HEK293 (cell line): Measurements from ENCODE around the gene P2RX2.

Experiments
- CTCF ChIA-PET: fragments of 350-600 bp; formaldehyde crosslinking; extraction: SDS; loops from one replicate; lab custom pipeline; 2021; ENCODE audit warnings: antibody characterized with exemption; lab: Yijun Ruan, JAX
- POLR2A ChIA-PET: fragments of 300-600 bp; formaldehyde crosslinking; extraction: SDS; loops from one replicate; lab custom pipeline; 2020; ENCODE audit warnings: antibody characterized with exemption, inconsistent platforms; lab: Yijun Ruan, JAX
- H3K27ac ChIP-seq: fragments of 200-500 bp; sonication (Bioruptor generic); 2 replicates; pipeline ENCODE4 v1.5.1; 2014; ENCODE audit warnings: low read depth, low read length, control low read depth, inconsistent platforms; ENCODE audit errors: extremely low read depth
- H3K36me3 ChIP-seq, 2 experiments: fragments of 200-500 bp in 1 of 2; sonication (Bioruptor generic) in 1 of 2; 1 replicate in 1 of 2; 2 replicates in 1 of 2; pipeline ENCODE4 v1.5.1; 2014 to 2017; ENCODE audit warnings: inconsistent platforms in 2 of 2, low read length in 2 of 2; ENCODE audit not compliant: control insufficient read depth in 2 of 2, insufficient read depth in 1 of 2
- H3K4me1 ChIP-seq: fragments of 200-500 bp; sonication (Bioruptor generic); 2 replicates; pipeline ENCODE4 v1.5.1; 2014; ENCODE audit warnings: mild to moderate bottlenecking, low read length, inconsistent platforms; ENCODE audit not compliant: control insufficient read depth, insufficient read depth
- H3K4me3 ChIP-seq: 2 replicates; pipeline ENCODE4 v1.5.1; 2011; ENCODE audit warnings: low read depth, mild to moderate bottlenecking, control low read depth, low read length, moderate library complexity
- H3K9me3 ChIP-seq: fragments of 200-500 bp; sonication (Bioruptor generic); 2 replicates; pipeline ENCODE4 v1.5.1; 2014; ENCODE audit warnings: low read depth, low read length, inconsistent platforms; ENCODE audit not compliant: control insufficient read depth, insufficient read depth
- ZNF155 ChIP-seq: fragments of 450-650 bp; formaldehyde crosslinking; IDR thresholded peaks from 2 replicates; pipeline ENCODE4 v1.5.1; 2016; ENCODE audit warnings: missing biosample characterization, missing genetic modification characterization
- ZNF24 ChIP-seq: fragments of 450-650 bp; formaldehyde crosslinking; IDR thresholded peaks from 2 replicates; pipeline ENCODE4 v1.5.1; 2016; ENCODE audit warnings: missing biosample characterization, missing genetic modification characterization
- ZNF274 ChIP-seq, 2 experiments: fragments of 200-500 bp in 1 of 2; fragments of 450-650 bp in 1 of 2; sonication (Bioruptor generic) in 1 of 2; formaldehyde crosslinking in 1 of 2; IDR thresholded peaks; 2 replicates each; pipeline versions ENCODE4 v1.5.1 to v1.6.1; 2014 to 2016; ENCODE audit warnings: borderline replicate concordance in 1 of 2, inconsistent platforms in 1 of 2, low read length in 1 of 2, missing biosample characterization in 1 of 2, missing genetic modification characterization in 1 of 2
- ZNF335 ChIP-seq: fragments of 450-650 bp; formaldehyde crosslinking; conservative IDR thresholded peaks from 2 replicates; pipeline ENCODE4 v1.5.1; 2016; ENCODE audit warnings: missing biosample characterization, missing genetic modification characterization
- ZNF404 ChIP-seq: fragments of 450-650 bp; formaldehyde crosslinking; IDR thresholded peaks from 2 replicates; pipeline ENCODE4 v1.5.1; 2017; ENCODE audit warnings: missing biosample characterization, missing genetic modification characterization
- ZNF501 ChIP-seq: fragments of 450-650 bp; formaldehyde crosslinking; IDR thresholded peaks from 2 replicates; pipeline ENCODE4 v1.5.1; 2016; ENCODE audit warnings: missing biosample characterization, missing genetic modification characterization
- ZNF521 ChIP-seq: fragments of 450-650 bp; formaldehyde crosslinking; IDR thresholded peaks from 2 replicates; pipeline ENCODE4 v1.5.1; 2017; ENCODE audit warnings: missing biosample characterization, mild to moderate bottlenecking, missing genetic modification characterization
- ZNF548 ChIP-seq: fragments of 450-650 bp; formaldehyde crosslinking; IDR thresholded peaks from 2 replicates; pipeline ENCODE4 v1.5.1; 2016; ENCODE audit warnings: missing biosample characterization, missing genetic modification characterization
- ZNF558 ChIP-seq: fragments of 450-650 bp; formaldehyde crosslinking; IDR thresholded peaks from 2 replicates; pipeline ENCODE4 v1.5.1; 2016; ENCODE audit warnings: missing biosample characterization, missing genetic modification characterization
- ZNF654 ChIP-seq: fragments of 450-650 bp; formaldehyde crosslinking; IDR thresholded peaks from 2 replicates; pipeline ENCODE4 v1.5.1; 2016; ENCODE audit warnings: low read depth, missing biosample characterization, missing genetic modification characterization
- ZNF701 ChIP-seq: fragments of 450-650 bp; formaldehyde crosslinking; IDR thresholded peaks from 2 replicates; pipeline ENCODE4 v1.5.1; 2016; ENCODE audit warnings: missing biosample characterization, missing genetic modification characterization
- ZNF707 ChIP-seq: fragments of 450-650 bp; formaldehyde crosslinking; IDR thresholded peaks from 2 replicates; pipeline ENCODE4 v1.5.1; 2016; ENCODE audit warnings: missing biosample characterization, missing genetic modification characterization
- TF ChIP-seq, protein P1 (sequence below): fragments of 450-650 bp; formaldehyde crosslinking; IDR thresholded peaks from 2 replicates; pipeline ENCODE4 v1.5.1; 2016; ENCODE audit warnings: missing biosample characterization, missing genetic modification characterization
- TF ChIP-seq, protein P2 (sequence below): fragments of 450-650 bp; formaldehyde crosslinking; IDR thresholded peaks from 2 replicates; pipeline ENCODE4 v1.5.1; 2016; ENCODE audit warnings: missing biosample characterization, missing genetic modification characterization
- TF ChIP-seq, protein P3 (sequence below): fragments of 450-650 bp; formaldehyde crosslinking; conservative IDR thresholded peaks from 2 replicates; pipeline ENCODE4 v1.5.1; 2016; ENCODE audit warnings: low read depth, missing biosample characterization, missing genetic modification characterization
- TF ChIP-seq, protein P4 (sequence below): fragments of 450-650 bp; IDR thresholded peaks from 2 replicates; pipeline ENCODE4 v1.5.1; 2018; ENCODE audit warnings: missing biosample characterization, mild to moderate bottlenecking, missing genetic modification characterization
- TF ChIP-seq, protein P5 (sequence below): fragments of 450-650 bp; formaldehyde crosslinking; IDR thresholded peaks from 2 replicates; pipeline ENCODE4 v1.5.1; 2017; ENCODE audit warnings: missing biosample characterization, missing genetic modification characterization
- TF ChIP-seq, protein P6 (sequence below): fragments of 450-650 bp; formaldehyde crosslinking; IDR thresholded peaks from 2 replicates; pipeline ENCODE4 v1.5.1; 2017; ENCODE audit warnings: missing biosample characterization, missing genetic modification characterization
- TF ChIP-seq, protein P7 (sequence below): sonication (generic); formaldehyde crosslinking; IDR thresholded peaks from 2 replicates; pipeline ENCODE4 v1.8.1; 2022; ENCODE audit warnings: mild to moderate bottlenecking, moderate library complexity, missing genetic modification reagents

Gene P2RX2

DNA sequence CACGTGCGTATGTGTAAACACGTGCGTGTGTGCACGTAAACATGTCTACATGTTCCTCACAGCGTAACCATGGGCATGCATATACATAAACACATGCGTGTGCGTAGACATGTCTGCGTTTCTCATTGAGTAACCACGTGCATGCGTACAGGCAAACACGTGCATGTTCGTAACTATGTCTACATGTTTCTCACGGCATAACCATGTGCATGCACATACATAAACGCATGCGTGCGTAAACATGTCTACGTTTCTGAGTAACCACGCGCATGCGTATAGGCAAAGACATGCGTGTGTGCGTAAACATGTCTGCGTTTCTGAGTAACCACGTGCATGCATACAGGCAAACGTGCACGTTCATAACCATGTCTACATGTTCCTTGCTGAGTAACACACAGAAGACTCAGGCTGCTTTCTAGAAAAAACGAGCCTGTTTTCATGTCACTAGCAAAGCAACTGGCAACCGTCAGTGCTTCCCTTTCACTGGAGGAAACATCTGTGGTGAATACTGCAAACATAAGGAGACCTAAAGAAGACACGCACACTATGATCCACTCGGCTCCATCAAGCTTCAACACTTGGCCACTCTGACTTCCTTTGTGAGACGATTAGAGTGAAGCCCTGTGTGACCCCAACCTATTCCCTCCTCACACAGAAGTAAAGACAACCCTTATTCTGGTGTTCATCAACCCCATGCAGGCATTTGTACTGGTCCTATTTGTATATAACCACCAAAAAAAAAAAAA, 39.7 kb downstream of the P2RX2 start (continued):
- TF ChIP-seq, protein P1, sequence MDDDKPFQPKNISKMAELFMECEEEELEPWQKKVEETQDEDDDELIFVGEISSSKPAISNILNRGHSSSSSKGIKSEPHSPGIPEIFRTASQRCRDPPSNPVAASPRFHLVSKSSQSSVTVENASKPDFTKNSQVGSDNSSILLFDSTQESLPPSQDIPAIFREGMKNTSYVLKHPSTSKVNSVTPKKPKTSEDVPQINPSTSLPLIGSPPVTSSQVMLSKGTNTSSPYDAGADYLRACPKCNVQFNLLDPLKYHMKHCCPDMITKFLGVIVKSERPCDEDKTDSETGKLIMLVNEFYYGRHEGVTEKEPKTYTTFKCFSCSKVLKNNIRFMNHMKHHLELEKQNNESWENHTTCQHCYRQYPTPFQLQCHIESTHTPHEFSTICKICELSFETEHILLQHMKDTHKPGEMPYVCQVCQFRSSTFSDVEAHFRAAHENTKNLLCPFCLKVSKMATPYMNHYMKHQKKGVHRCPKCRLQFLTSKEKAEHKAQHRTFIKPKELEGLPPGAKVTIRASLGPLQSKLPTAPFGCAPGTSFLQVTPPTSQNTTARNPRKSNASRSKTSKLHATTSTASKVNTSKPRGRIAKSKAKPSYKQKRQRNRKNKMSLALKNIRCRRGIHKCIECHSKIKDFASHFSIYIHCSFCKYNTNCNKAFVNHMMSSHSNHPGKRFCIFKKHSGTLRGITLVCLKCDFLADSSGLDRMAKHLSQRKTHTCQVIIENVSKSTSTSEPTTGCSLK (tag by site-specific recombination), result no peak
- TF ChIP-seq ZNF335 (no peak), ZNF24 (tag by site-specific recombination) (no peak), ZNF558 (tag by site-specific recombination) (no peak), ZNF274 (IDR thresholded peaks at IDR 0.05; ENCODE audit: low read length) (no peak), ZNF274 (tag by site-specific recombination; IDR thresholded peaks at IDR 0.05; ENCODE audit: borderline replicate concordance) (no peak), ZNF707 (tag by site-specific recombination) (no peak)
- TF ChIP-seq, protein P2, sequence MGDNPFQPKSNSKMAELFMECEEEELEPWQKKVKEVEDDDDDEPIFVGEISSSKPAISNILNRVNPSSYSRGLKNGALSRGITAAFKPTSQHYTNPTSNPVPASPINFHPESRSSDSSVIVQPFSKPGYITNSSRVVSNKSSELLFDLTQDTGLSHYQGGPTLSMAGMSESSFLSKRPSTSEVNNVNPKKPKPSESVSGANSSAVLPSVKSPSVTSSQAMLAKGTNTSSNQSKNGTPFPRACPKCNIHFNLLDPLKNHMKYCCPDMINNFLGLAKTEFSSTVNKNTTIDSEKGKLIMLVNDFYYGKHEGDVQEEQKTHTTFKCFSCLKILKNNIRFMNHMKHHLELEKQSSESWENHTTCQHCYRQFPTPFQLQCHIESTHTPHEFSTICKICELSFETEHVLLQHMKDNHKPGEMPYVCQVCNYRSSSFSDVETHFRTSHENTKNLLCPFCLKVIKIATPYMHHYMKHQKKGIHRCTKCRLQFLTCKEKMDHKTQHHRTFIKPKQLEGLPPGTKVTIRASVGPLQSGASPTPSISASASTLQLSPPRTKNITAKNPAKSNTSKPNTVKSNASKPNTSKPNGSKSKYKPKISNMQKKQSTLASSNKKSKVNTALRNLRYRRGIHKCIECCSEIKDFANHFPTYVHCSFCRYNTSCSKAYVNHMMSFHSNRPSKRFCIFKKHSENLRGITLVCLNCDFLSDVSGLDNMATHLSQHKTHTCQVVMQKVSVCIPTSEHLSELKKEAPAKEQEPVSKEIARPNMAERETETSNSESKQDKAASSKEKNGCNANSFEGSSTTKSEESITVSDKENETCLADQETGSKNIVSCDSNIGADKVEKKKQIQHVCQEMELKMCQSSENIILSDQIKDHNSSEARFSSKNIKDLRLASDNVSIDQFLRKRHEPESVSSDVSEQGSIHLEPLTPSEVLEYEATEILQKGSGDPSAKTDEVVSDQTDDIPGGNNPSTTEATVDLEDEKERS, result no peak

DNA sequence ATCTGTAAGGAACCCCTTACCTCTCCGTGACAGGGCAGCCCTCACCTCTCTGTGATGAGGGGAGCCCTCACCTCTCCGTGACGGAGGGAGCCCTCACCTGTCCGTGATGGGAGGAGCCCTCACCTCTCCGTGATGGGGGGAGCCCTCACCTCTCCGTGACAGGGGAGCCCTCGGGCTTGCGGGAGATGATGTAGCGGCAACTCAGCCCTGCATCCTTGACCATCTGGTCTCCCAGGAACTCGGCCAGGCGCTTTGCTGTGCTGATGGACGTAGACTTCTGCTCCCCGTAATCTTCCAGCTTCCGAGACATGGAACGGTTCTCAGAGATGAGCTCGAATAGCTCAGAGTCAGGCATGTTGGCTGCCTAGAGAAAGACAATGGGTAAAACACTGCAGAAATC, 40.6 kb downstream of the P2RX2 start:
- H3K27ac ChIP-seq, result no peak overlapping the region
- H3K4me3 ChIP-seq, result no peak overlapping the region
- ChIA-PET POLR2A (interaction anchor here (0.6 kb wide), 1 partner anchor 98 kb away, joined by 3 read pairs; no protein-coding TSS in a partner anchor), CTCF (interaction anchor here (0.7 to 1.0 kb wide), 2 partner anchors 109 to 505 kb away, joined by 3 read pairs; no protein-coding TSS in a partner anchor)
- peaks cover 51 to 98% of the 10 kb centered on the region in 2 experiments for H3K36me3 ChIP-seq
- no peaks in the 10 kb centered on the region for H3K9me3 ChIP-seq
- H3K4me1 ChIP-seq, result no peaks in the 10 kb centered on the region
- TF ChIP-seq ZNF654 (tag by site-specific recombination) (no peak), ZNF404 (tag by site-specific recombination) (no peak), ZNF501 (tag by site-specific recombination) (no peak), ZNF707 (tag by site-specific recombination) (no peak), ZNF548 (tag by site-specific recombination) (no peak), ZNF155 (tag by site-specific recombination) (no peak), ZNF521 (tag by site-specific recombination) (no peak), ZNF701 (tag by site-specific recombination) (no peak)
- TF ChIP-seq, protein P3, sequence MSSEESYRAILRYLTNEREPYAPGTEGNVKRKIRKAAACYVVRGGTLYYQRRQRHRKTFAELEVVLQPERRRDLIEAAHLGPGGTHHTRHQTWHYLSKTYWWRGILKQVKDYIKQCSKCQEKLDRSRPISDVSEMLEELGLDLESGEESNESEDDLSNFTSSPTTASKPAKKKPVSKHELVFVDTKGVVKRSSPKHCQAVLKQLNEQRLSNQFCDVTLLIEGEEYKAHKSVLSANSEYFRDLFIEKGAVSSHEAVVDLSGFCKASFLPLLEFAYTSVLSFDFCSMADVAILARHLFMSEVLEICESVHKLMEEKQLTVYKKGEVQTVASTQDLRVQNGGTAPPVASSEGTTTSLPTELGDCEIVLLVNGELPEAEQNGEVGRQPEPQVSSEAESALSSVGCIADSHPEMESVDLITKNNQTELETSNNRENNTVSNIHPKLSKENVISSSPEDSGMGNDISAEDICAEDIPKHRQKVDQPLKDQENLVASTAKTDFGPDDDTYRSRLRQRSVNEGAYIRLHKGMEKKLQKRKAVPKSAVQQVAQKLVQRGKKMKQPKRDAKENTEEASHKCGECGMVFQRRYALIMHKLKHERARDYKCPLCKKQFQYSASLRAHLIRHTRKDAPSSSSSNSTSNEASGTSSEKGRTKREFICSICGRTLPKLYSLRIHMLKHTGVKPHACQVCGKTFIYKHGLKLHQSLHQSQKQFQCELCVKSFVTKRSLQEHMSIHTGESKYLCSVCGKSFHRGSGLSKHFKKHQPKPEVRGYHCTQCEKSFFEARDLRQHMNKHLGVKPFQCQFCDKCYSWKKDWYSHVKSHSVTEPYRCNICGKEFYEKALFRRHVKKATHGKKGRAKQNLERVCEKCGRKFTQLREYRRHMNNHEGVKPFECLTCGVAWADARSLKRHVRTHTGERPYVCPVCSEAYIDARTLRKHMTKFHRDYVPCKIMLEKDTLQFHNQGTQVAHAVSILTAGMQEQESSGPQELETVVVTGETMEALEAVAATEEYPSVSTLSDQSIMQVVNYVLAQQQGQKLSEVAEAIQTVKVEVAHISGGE (tag by site-specific recombination), result no peak
- TF ChIP-seq, protein P4, sequence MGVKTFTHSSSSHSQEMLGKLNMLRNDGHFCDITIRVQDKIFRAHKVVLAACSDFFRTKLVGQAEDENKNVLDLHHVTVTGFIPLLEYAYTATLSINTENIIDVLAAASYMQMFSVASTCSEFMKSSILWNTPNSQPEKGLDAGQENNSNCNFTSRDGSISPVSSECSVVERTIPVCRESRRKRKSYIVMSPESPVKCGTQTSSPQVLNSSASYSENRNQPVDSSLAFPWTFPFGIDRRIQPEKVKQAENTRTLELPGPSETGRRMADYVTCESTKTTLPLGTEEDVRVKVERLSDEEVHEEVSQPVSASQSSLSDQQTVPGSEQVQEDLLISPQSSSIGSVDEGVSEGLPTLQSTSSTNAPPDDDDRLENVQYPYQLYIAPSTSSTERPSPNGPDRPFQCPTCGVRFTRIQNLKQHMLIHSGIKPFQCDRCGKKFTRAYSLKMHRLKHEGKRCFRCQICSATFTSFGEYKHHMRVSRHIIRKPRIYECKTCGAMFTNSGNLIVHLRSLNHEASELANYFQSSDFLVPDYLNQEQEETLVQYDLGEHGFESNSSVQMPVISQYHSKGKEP (tag by site-specific recombination), result no peak
- TF ChIP-seq, protein P5, sequence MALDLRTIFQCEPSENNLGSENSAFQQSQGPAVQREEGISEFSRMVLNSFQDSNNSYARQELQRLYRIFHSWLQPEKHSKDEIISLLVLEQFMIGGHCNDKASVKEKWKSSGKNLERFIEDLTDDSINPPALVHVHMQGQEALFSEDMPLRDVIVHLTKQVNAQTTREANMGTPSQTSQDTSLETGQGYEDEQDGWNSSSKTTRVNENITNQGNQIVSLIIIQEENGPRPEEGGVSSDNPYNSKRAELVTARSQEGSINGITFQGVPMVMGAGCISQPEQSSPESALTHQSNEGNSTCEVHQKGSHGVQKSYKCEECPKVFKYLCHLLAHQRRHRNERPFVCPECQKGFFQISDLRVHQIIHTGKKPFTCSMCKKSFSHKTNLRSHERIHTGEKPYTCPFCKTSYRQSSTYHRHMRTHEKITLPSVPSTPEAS, result no peak
- TF ChIP-seq, protein P6, sequence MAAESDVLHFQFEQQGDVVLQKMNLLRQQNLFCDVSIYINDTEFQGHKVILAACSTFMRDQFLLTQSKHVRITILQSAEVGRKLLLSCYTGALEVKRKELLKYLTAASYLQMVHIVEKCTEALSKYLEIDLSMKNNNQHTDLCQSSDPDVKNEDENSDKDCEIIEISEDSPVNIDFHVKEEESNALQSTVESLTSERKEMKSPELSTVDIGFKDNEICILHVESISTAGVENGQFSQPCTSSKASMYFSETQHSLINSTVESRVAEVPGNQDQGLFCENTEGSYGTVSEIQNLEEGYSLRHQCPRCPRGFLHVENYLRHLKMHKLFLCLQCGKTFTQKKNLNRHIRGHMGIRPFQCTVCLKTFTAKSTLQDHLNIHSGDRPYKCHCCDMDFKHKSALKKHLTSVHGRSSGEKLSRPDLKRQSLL (tag by site-specific recombination), result no peak
- TF ChIP-seq, protein P7, sequence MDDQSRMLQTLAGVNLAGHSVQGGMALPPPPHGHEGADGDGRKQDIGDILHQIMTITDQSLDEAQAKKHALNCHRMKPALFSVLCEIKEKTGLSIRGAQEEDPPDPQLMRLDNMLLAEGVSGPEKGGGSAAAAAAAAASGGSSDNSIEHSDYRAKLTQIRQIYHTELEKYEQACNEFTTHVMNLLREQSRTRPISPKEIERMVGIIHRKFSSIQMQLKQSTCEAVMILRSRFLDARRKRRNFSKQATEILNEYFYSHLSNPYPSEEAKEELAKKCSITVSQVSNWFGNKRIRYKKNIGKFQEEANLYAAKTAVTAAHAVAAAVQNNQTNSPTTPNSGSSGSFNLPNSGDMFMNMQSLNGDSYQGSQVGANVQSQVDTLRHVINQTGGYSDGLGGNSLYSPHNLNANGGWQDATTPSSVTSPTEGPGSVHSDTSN (CRISPR knock-in tag), result no peak
